HG03196 (cell line): ENCODE measurements around the gene CYP4F22.
"Not testable (repeated sequence)": the region's sequence is repeated elsewhere in the genome, so short reads cannot be mapped to it uniquely, and the experiment has no call there.

Experiments
- ATAC-seq: cut with Tn5 transposase; IDR thresholded peaks from one replicate; pipeline ENCODE4 v1.9.1; 2021; ENCODE audit not compliant: unreplicated experiment

CYP4F22 gene

GRCh38 chr19:15508035-15508710, at the start of gene CYP4F22:
Gene CYP4F22, plus strand, starts transcription at chr19:15508525. Its CDS starts 16,812 bp downstream, at chr19:15525337.
- no peak for ATAC-seq

DNA sequence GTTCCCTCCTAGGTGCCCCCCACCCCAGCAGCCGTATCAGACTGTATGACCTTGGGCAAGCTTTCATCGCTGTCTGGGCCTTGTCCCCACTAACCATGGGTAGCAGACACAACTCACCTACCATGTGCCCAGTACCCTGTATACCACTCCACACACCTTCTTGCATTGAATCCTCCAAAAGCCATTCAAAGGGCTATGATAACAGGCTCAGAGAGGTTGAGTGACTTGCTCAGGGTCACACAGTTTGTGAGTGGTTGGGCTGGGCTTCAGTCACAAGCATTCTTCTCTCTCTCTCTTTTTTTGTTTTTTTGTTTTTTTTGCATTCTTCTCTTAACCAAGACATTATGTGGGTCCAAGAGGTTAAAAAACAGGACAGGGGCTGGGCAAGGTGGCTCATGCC, 46.6 kb upstream of the CYP4F22 start:
- ATAC-seq = no peak

GRCh38 chr19:15463861-15464371, 44.4 kb upstream of the CYP4F22 start:
- peak; percentile 35 for ATAC-seq

DNA sequence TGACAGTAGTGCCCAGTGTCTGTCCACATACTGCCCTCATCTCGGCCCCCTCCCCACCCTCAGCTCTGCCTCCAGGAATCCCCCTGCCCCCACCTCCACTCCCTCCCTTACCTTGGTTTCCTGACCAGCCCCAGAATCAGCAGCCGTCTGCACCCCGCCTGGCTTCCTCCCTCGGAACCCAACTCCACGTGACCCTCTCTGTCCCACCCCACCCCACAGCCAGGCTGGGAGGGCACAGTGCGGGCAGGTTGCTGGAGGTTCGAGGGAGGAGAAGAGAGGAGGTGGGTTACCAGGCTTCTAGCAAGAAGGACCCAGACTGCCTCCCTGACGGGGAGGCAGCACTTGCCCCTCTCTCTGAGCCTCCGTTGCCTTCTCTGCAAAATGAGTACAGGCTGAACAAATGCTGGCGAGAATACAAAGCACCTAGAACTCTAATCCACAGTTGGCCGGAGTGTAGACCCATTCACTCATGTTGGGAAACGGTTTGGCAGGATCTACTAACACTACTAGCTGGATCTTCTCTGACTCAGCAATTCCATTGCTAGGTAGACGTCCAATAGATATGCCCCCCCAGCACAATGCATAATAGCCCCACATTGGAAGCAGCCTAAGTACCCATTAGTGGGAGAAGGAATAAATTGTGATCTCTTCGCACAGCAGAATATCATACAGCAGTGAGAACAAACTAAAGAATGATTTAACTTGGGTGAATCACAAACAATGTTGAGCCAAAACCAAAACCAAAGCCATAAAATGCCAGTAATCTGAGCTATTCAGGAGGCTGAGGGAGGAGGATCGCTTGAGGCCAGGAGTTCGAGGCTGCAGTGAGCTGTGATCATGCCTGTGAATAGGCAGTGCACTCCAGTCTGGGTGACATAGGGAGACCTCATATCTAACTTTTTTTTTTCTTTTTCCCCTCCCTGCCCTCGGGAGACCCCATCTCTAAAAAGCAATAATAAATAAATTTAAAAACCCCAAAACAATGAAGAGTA, 43.6 kb upstream of the CYP4F22 start, which contains the start of gene RASAL3:
TSS of gene RASAL3 (minus strand) at position 151 of the 992 bp plus-strand sequence. CDS start 186 bp downstream, outside the sequence.
- peak; percentile 30 for ATAC-seq

- ATAC-seq = peak; percentile 58
Observed at GRCh38 chr19:15466851-15467733, 41.2 kb upstream of the CYP4F22 start.

DNA sequence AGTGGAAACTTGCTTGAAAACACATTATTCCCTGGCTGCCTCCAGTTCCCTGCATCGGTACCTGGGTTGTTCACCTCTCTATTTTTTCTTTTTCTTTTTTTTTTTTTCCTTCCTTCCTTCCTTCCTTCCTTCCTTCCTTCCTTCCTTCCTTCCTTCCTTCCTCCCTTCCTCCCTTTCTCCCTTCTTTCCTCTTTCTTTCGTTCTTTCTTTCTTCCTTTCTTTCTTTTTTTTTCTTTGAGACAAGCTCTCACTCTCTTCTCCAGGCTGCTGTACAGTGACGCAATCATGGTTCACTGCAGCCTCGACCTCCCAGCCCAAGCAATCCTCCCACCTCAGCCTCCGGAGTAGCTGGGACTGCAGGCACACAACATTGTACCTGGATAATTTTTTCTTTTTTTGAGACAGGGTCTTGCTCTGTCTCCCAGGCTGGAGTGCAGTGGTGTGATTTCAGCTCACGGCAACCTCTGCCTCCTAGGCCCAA, 40.6 kb upstream of the CYP4F22 start:
- no peak for ATAC-seq

DNA sequence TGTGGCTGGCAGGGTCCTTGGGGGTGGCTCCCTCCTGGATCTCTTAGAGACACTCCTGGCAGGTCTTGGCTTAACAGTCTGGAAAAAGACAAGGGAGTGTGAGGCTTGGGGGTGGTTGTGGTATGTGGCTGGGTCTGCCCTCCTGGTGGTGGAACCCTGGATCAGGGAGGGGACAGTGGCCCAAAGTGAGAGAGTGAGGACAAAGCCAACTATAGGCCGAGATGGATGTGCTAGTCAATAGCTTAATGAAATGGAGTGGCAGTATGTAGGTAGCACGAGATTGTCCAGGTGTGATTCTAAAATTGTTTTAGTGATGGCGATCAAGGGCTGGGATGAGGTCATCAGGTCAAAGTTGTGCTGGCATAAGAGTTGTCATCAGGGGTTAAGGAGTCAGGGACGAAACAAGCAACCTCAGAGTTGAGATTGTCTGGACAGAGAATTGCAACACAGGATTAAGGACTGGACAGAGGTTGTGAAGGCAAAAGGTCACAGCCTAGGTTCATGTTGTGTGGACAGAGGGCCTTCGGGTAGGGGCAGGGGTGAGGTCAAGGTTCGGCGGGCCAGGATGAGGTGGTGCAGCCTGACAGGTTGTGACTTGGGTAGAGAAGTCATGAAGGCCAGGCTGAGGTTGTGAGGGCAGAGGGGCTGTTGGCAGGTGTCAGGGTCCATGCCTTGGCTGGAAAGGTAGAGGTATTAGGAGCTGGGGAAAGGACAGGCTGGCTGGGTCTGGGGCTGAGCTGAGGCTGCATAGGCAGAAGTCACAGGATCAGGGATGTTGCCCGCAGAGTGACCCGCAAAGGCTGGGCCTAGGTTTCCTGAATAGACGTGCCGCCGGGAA, 39.4 kb upstream of the CYP4F22 start:
- ATAC-seq = no peak

DNA sequence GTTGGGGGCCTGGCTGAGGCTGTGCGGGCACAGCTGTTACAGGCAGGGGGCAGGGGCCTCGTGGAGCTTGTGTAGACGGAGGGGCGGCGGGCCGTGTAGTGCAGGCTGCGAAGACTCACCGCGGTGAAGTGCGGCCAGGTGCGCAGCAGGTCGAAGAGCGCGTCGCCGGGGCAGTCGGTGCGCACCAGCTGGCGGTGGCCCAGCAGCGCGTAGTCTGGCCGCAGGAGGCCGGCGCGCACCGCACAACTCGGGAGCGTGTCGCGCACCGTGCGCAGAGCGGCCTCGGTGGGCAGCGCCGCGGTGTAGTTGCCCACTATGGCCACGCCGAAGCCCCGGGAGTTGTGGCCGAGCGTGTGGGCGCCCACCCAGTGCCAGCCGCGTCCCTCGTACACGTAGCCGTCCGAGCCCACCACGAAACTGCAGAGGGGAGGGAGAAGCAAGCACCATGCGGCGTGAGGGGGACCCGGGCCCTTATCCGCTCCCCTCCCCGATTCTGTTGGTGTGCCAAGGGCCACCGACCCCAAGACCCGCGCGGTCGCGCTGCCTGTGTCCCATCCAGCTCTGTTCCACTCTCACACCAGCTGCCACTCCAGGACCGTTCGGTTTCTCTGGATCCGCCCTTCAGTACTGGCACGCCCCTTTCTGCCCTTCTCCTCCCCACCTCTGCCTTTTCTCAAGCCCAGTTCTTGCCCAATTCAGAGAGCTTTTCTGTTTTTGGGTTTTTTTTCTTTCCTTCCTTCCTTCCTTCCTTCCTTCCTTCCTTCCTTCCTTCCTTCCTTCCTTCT, 38.6 kb upstream of the CYP4F22 start:
- no peak for ATAC-seq

- ATAC-seq = no peak
Observed at GRCh38 chr19:15471639-15472101, 36.7 kb upstream of the CYP4F22 start.

GRCh38 chr19:15473821-15474220, 34.5 kb upstream of the CYP4F22 start:
- ATAC-seq = not testable (repeated sequence)

DNA sequence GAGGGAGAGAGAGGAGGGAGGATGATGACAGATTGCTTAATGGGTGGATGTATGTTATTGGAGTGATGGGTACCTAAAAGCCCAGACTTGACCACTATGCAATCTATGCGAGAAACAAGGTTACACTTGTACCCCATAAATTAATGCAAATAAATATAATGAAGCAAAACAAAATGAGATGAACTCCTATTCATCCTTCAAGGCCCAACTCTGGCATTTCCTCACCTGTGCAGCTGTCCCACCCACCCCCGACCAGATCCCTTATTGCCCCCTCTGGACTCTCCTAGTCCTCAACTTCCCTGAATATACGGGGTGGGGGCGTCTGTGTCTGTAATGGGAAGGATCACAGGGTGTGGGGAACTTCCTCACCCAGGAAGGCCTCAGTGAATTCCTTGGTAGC, 33.2 kb upstream of the CYP4F22 start:
- ATAC-seq = no peak

GRCh38 chr19:15475611-15476010, 32.7 kb upstream of the CYP4F22 start:
- ATAC-seq = no peak

DNA sequence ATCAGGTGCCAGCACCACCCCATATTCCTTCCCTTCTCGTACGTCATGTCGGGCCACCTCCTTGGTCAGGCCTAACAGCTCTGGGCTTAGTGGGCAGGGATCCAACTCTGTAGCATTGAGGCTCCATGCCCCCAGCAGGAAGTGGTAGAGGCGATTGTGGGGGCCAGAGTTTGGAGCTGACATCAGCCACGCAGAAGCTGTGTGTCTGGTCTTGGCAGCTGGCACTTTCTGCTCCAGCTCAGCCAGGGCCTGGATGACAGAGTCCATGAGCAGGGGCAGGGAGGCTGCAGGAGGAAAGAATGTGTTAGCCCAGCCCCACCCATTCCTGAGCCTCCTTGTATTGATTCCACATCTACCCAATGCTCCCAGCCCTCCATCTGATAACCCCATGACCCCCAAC, 32.0 kb upstream of the CYP4F22 start:
- ATAC-seq = no peak

GRCh38 chr19:15479391-15480345, 28.7 kb upstream of the CYP4F22 start, which contains the start of gene PGLYRP2:
Gene PGLYRP2, minus strand, starts transcription at chr19:15479501. Its CDS starts 130 bp downstream, at chr19:15479371.
- no peak for ATAC-seq

GRCh38 chr19:15480996-15481395, 27.3 kb upstream of the CYP4F22 start:
- ATAC-seq = not testable (repeated sequence)

- ATAC-seq = not testable (repeated sequence)
Observed at GRCh38 chr19:15485768-15486167, 22.6 kb upstream of the CYP4F22 start.

DNA sequence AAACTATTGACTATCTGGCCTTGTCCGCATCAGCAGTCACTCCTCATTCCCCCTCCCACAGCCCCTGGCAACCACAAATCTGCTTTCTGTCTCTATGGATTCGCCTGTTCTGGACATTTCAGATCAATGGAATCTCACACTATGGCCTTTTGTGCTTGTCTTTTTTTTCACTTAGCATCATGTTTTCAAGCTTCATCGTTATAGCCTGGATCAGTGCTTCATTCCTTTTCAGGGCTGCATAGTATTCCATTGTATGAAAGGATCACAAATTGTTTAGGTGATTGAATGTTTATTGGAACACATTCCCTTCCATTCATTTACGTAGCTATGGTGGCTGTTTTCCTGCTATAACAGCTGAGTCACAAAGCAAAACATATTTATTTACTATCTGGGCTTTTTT, 21.3 kb upstream of the CYP4F22 start:
- ATAC-seq = no peak
